HG02610 (cell line): ENCODE results near the gene SLC38A2.
"Not testable (repeated sequence)": the region's sequence is repeated elsewhere in the genome, so short reads cannot be mapped to it uniquely, and the experiment has no call there.

ENCODE experiments used
- ATAC-seq: cut with Tn5 transposase; IDR thresholded peaks from one replicate; pipeline ENCODE4 v1.9.1; 2021; ENCODE audit warnings: mild to moderate bottlenecking, moderate library complexity; ENCODE audit not compliant: unreplicated experiment

Gene SLC38A2

DNA sequence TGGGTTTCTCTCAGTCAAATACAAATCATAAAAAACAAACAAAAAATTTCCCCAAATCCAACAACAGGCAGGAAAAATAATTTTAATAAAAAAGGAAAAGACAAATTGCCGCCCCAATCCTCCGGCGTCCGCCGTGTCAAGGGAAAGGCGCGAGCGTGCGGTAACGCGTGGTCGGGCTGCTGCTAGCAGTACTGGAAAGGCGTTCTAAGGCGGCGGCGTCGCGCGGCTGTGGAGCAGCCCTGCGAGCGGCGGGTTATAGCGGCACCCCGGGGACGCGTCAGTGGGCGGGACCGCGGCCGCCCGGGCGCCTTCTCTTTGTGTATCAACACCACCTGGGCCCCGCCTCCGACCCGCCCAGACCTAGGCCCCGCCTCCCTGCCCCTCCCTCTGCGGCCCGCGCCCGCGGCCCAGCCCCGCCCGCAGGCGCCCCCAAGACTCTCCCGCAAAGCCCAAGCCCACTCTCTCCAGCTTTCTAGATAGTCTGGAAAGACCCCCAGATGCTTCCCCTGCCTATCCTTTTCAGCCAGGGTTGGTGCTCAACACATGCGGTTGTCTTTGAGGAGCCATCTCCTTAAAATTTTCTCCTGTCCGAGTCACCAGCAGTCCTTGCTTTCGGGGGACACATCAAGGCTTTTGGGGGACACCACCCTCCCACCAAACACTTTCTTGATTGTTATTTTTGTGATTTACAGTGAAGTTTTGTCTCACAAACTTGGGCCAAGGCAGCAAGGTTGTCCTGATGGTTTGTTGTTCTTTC lies at the start of gene SLC38A2:
TSS of gene SLC38A2 (minus strand) at position 230 of the 757 bp plus-strand sequence. CDS start 1,480 bp downstream, outside the sequence.
- ATAC-seq: peak; percentile 89

GRCh38 chr12:46419675-46420074 lies 47.1 kb upstream of the SLC38A2 start:
- no peak for ATAC-seq

GRCh38 chr12:46415552-46415951 lies 43.0 kb upstream of the SLC38A2 start:
- ATAC-seq: no peak

- no peak for ATAC-seq
Measured at GRCh38 chr12:46414591-46415268, 42.2 kb upstream of the SLC38A2 start.

GRCh38 chr12:46413368-46413767 lies 40.8 kb upstream of the SLC38A2 start:
- no peak for ATAC-seq

DNA sequence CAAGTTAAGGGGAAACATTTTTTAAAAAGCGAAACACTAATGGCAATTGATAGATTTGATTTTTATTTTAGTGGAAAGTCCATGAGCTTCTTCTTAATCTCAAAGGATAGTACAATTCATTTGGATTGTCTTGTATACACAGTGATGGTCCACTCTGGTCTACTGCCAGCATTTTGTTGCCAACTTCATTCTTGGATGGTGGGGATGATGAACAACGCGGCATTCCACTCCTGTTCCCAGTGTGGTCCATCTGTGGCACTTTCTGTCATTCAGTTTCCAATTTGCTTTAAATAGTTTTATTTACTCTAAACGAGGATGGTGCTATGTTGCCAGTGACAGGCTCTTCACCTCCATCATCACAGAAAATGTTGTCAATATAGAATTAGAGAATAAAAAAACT lies 40.3 kb upstream of the SLC38A2 start:
- no peak for ATAC-seq

GRCh38 chr12:46410495-46410894 lies 37.9 kb upstream of the SLC38A2 start:
- ATAC-seq: no peak

- ATAC-seq: no peak
Measured at GRCh38 chr12:46409974-46410373, 37.4 kb upstream of the SLC38A2 start.

- ATAC-seq: no peak
Measured at GRCh38 chr12:46409342-46409741, 36.8 kb upstream of the SLC38A2 start.

GRCh38 chr12:46408441-46408840 lies 35.9 kb upstream of the SLC38A2 start:
- ATAC-seq: no peak

GRCh38 chr12:46407361-46407760 lies 34.8 kb upstream of the SLC38A2 start:
- no peak for ATAC-seq

DNA sequence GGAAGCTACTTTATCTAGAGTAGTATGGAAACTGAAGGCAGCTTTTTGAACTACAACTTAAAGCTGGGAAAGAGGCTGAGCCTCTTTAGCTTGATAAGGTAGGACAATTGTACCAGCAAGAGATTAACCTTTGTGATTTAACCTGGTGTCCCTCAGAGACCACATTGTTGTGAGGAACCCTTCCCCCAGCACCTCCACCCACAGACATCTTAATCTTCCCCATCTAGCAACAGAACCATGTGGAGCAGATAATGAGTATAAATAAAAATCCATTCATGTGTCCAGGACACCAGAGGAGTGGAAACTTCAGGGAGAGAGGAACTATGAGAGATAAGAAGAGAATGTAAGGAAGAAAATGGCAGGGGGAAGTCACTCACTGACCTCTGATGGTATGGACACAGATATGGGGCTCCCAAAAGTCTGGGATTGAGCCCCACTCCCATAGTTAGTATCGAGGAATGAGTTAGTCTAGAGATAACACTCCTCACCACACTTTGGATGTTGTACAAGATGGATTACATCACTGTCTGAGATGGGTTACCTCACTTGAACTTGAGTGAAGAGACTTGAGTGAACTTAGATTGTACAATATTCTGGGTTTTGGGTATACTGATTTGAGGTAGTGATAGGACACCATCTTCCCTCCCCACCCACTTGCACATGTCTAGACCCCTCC lies 33.9 kb upstream of the SLC38A2 start:
- ATAC-seq: no peak

- no peak for ATAC-seq
Measured at GRCh38 chr12:46404733-46405132, 32.2 kb upstream of the SLC38A2 start.

DNA sequence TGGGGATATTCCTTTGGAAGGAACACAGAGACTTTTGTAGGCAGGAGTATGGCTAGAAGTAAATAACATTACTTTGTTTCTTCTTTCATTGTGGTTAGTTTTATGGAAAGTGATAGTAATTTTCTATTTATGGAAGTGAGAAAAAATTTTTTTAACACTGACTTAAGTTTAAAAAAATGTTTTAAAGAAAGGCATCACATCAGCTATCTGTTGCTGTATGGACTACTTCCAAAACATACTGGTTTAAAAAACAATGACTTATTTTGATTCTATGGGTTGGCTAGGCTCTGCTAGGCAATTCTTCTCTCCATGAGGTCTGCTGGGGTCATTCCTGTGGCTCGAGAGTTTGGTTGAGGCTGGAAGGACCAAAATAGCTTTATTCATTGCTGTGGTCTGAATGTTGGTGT lies 31.7 kb upstream of the SLC38A2 start:
- ATAC-seq: no peak

GRCh38 chr12:46403719-46404070 lies 31.1 kb upstream of the SLC38A2 start:
- no peak for ATAC-seq

DNA sequence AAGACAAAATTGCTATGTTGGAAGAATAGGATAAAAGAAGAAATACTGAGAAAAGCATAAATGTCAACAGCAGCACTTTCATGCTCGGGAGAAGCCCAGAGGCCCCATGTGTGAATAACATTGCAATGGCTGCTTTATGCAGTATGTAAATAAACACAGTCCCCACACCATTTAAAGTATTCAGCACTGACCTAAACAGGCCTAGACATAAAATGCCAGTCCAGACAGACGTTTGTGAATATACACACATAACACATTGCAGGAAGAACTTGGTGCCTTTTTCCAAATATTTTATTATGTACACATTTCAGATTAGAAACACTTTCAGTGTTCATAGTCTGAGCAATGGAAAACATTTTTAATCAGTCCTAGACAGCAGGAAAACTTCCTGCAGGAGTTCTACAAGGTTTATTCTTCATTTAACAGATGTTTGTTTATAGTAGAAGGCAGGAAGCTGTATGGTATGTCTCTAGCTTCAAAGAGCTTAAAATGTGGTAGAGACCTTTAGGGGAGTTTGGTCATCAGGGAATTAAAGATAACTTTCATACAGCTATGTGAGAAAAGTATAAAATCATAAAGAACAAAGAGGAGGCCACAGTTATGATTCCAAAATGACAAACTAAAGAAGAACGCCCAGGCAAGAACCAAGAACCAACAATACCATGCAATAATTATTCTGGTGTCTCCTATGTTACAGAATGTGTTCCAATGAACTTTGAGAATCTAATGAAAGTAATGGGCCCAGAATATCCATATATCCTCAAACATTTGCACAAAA lies 30.6 kb upstream of the SLC38A2 start:
- no peak for ATAC-seq

DNA sequence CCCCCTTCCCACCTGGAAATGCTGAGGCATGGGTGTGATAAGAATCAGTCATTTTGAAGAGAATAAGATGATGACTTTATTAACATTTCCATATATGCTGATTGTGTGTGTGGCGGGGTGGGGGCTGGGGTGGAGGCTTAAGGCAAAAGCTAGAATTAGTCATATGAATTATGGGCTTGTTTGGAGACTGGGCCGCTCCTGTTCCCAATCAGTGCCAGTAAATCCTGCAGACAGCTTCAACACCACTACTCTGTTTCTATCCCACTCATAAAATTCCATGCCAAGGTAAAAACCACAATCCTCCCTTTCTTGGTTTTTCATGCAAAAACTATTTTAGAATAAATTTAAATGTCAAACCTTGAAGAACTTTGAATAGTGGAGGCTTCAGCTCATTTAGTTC lies 29.9 kb upstream of the SLC38A2 start:
- no peak for ATAC-seq

DNA sequence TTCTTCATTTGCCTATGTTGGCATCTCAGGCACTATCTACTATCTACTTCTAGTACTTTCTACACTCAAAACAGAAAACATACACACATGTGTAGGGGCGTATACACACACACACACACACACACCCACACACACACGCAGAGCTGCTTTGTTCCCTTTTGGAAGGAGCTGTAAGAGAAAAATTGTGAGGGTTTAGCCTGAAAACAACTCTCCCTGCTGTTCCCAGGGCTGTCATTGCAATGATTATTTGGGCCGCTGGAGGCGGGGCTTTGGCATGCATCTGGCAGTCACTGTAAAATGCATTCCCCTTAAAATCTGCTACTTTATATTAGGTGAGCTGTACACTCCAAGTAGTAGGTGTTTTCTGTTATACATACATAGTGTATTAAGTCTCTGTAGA lies 29.1 kb upstream of the SLC38A2 start:
- no peak for ATAC-seq

GRCh38 chr12:46400406-46400805 lies 27.8 kb upstream of the SLC38A2 start:
- ATAC-seq: no peak

GRCh38 chr12:46399461-46400248 lies 27.1 kb upstream of the SLC38A2 start:
- ATAC-seq: not testable (repeated sequence)
